Mucosa of descending colon (tissue), 3 donors: ENCODE data around the gene MACC1. TPM values are rescaled to one million over a fixed set of nuclear protein-coding genes. Genes with fewer than 3 reads are reported as not detected.

Source experiments
- ATAC-seq: fragments of 200-7000 bp; cut with Tn5 transposase; one replicate; pipeline ENCODE4 v1.9.1; 2020; ENCODE audit warnings: mild to moderate bottlenecking, moderate library complexity
- DNase-seq, 3 donors: peaks; one replicate each; pipeline ENCODE4 v3.0.0-alpha.2; 2020
- H3K36me3 ChIP-seq: fragments of 200-600 bp; one replicate; pipeline ENCODE4 v1.8.0; 2021; ENCODE audit warnings: low read depth, mild to moderate bottlenecking
- H3K4me1 ChIP-seq: fragments of 200-600 bp; one replicate; pipeline ENCODE4 v1.8.0; 2021; ENCODE audit warnings: low read depth, mild to moderate bottlenecking
- H3K4me3 ChIP-seq: fragments of 200-600 bp; one replicate; pipeline ENCODE4 v1.8.0; 2021; ENCODE audit warnings: mild to moderate bottlenecking
- H3K9me3 ChIP-seq: fragments of 200-600 bp; one replicate; pipeline ENCODE4 v1.8.0; 2021; ENCODE audit warnings: mild to moderate bottlenecking
- CTCF ChIP-seq: fragments of 200-600 bp; IDR thresholded peaks from one replicate; pipeline ENCODE4 v1.8.0; 2022; ENCODE audit warnings: antibody characterized with exemption, mild to moderate bottlenecking
- intact Hi-C, 2 donors: fragments of 100-400 bp; cut with DNase I in 1 of 2; cut with micrococcal nuclease in 1 of 2; formaldehyde crosslinking; loops; one replicate each; pipeline versions ENCODE4 v1.11.0 to v1.11.1; 2022; cut with DNase I, micrococcal nuclease
- total RNA-seq, 3 donors: library from RNA; stranded (reverse); fragmentation: NEBNext Ultra II Directional in 2 of 3; extraction: Animal tissue kit (Norgen Biotek cat#: 25700) in 2 of 3; gene quantifications; one replicate each; pipeline versions ENCODE4 v1.2.1 to v1.2.4, GENCODE V29; 2021 to 2023
- donor health status: DM: no; HTN: no; CAD: no; lungs with moderate emphysema.
- donor health status: DM: no; HTN: no; CAD: no.
- donor health status: DM: no; HTN: yes; CAD: no.

Gene MACC1
- total RNA-seq, 3 donors from 2014 or later = 4.3 to 16.0 (median 9.8) TPM

GRCh38 chr7:20229081-20229480, 11.9 kb upstream of the MACC1 start:
- TF ChIP-seq CTCF = no peak
- H3K36me3 ChIP-seq = no peaks in the 10 kb centered on the region
- intact Hi-C loops = no loop called here
- no peaks in the 10 kb centered on the region for H3K9me3 ChIP-seq
- H3K4me1 ChIP-seq = no peaks in the 10 kb centered on the region
- ATAC-seq (no peak), DNase-seq (no peak)
- no peak overlapping the region for H3K4me3 ChIP-seq

- no peak for DNase-seq
- H3K36me3 ChIP-seq = no peaks in the 10 kb centered on the region
- ATAC-seq = no peak
- intact Hi-C loops = no loop called here
- no peaks in the 10 kb centered on the region for H3K4me1 ChIP-seq
- no peak for TF ChIP-seq CTCF
- H3K4me3 ChIP-seq = no peak overlapping the region
- no peaks in the 10 kb centered on the region for H3K9me3 ChIP-seq
These were observed 11.5 kb upstream of the MACC1 start for GRCh38 chr7:20228654-20229053.

- Histone ChIP-seq H3K36me3 (no peaks in the 10 kb centered on the region), H3K4me1 (no peaks in the 10 kb centered on the region), H3K4me3 (no peak overlapping the region), H3K9me3 (no peaks in the 10 kb centered on the region)
- TF ChIP-seq CTCF = no peak
- ATAC-seq = no peak
- intact Hi-C loops = no loop called here
- DNase-seq = no peak
These were observed 10.2 kb upstream of the MACC1 start for GRCh38 chr7:20227291-20227795.

- H3K36me3 ChIP-seq = no peaks in the 10 kb centered on the region
- DNase-seq = no peak
- TF ChIP-seq CTCF = no peak
- intact Hi-C loops = no loop called here
- no peaks in the 10 kb centered on the region for H3K9me3 ChIP-seq
- no peak overlapping the region for H3K4me3 ChIP-seq
- ATAC-seq = no peak
- no peaks in the 10 kb centered on the region for H3K4me1 ChIP-seq
These were observed 9.7 kb upstream of the MACC1 start for GRCh38 chr7:20226860-20227259.

GRCh38 chr7:20225384-20225783, 8.2 kb upstream of the MACC1 start:
- intact Hi-C loops = no loop called here
- peak; percentile 64 for ATAC-seq
- Histone ChIP-seq H3K4me1 (peaks cover 11% of the 10 kb centered on the region), H3K4me3 (no peak overlapping the region), H3K36me3 (no peaks in the 10 kb centered on the region), H3K9me3 (no peaks in the 10 kb centered on the region)
- no peak for DNase-seq
- TF ChIP-seq CTCF = no peak

GRCh38 chr7:20224025-20224424, 6.8 kb upstream of the MACC1 start:
- no peak for TF ChIP-seq CTCF
- H3K9me3 ChIP-seq = no peaks in the 10 kb centered on the region
- DNase-seq = no peak
- H3K4me1 ChIP-seq = peaks cover 22% of the 10 kb centered on the region
- H3K36me3 ChIP-seq = no peaks in the 10 kb centered on the region
- intact Hi-C loops = no loop called here
- no peak overlapping the region for H3K4me3 ChIP-seq
- ATAC-seq = no peak
